HUES6 (cell line): ENCODE results near the gene DLG1.
"Not testable (repeated sequence)": the region's sequence is repeated elsewhere in the genome, so short reads cannot be mapped to it uniquely, and the experiment has no call there.

Source experiments
- H3K27ac ChIP-seq: 2 replicates; pipeline ENCODE4 v1.7.0; 2013; ENCODE audit warnings: low read depth, mild to moderate bottlenecking, low read length, inconsistent platforms
- H3K27me3 ChIP-seq: 2 replicates; pipeline ENCODE4 v1.6.1; 2013; ENCODE audit warnings: low read length; ENCODE audit not compliant: control insufficient read depth, insufficient read depth
- H3K36me3 ChIP-seq: 2 replicates; pipeline ENCODE4 v1.6.1; 2013; ENCODE audit warnings: low read length; ENCODE audit not compliant: control insufficient read depth, insufficient read depth
- H3K4me1 ChIP-seq: 2 replicates; pipeline ENCODE4 v1.6.1; 2013; ENCODE audit warnings: low read length; ENCODE audit not compliant: control insufficient read depth, insufficient read depth
- H3K4me3 ChIP-seq: 2 replicates; pipeline ENCODE4 v1.5.1; 2013; ENCODE audit warnings: low read depth, low read length
- H3K9ac ChIP-seq: one replicate; pipeline ENCODE4 v1.6.1; 2013; ENCODE audit warnings: mild to moderate bottlenecking, low read length
- H3K9me3 ChIP-seq: 2 replicates; pipeline ENCODE4 v1.6.1; 2013; ENCODE audit warnings: low read depth, low read length; ENCODE audit not compliant: control insufficient read depth, insufficient read depth

The DLG1 gene

GRCh38 chr3:197196192-197196591 is 102.2 kb downstream of the DLG1 start:
- Histone ChIP-seq H3K36me3 (peaks cover 5% of the 10 kb centered on the region; the same call in 1 of the 2 replicates), H3K4me3 (no peak overlapping the region), H3K4me1 (no peaks in the 10 kb centered on the region), H3K9me3 (no peaks in the 10 kb centered on the region), H3K27me3 (no peaks in the 10 kb centered on the region), H3K27ac (no peak overlapping the region), H3K9ac (no peak overlapping the region)

GRCh38 chr3:197195326-197195725 is 103.1 kb downstream of the DLG1 start:
- Histone ChIP-seq H3K27me3 (no peaks in the 10 kb centered on the region), H3K9me3 (no peaks in the 10 kb centered on the region), H3K36me3 (peaks cover 5% of the 10 kb centered on the region; the same call in 1 of the 2 replicates), H3K27ac (no peak overlapping the region), H3K4me1 (no peaks in the 10 kb centered on the region), H3K9ac (no peak overlapping the region), H3K4me3 (no peak overlapping the region)

- H3K36me3 ChIP-seq, H3K9me3 ChIP-seq, H3K27ac ChIP-seq, H3K27me3 ChIP-seq, H3K9ac ChIP-seq, H3K4me1 ChIP-seq, H3K4me3 ChIP-seq: not testable (repeated sequence)
Observed at GRCh38 chr3:197193759-197194158, 104.7 kb downstream of the DLG1 start.

GRCh38 chr3:197191897-197192296 is 106.5 kb downstream of the DLG1 start:
- Histone ChIP-seq H3K36me3 (peaks cover 5% of the 10 kb centered on the region; the same call in 1 of the 2 replicates), H3K27ac (no peak overlapping the region), H3K9me3 (no peaks in the 10 kb centered on the region), H3K4me1 (no peaks in the 10 kb centered on the region), H3K4me3 (no peak overlapping the region), H3K27me3 (no peaks in the 10 kb centered on the region), H3K9ac (no peak overlapping the region)

- Histone ChIP-seq H3K4me1 (no peaks in the 10 kb centered on the region), H3K27ac (no peak overlapping the region), H3K36me3 (peaks cover 5% of the 10 kb centered on the region; the same call in 1 of the 2 replicates), H3K9me3 (no peaks in the 10 kb centered on the region), H3K27me3 (no peaks in the 10 kb centered on the region), H3K4me3 (no peak overlapping the region), H3K9ac (no peak overlapping the region)
Observed at GRCh38 chr3:197189623-197190022, 108.8 kb downstream of the DLG1 start.

GRCh38 chr3:197188963-197189362 is 109.4 kb downstream of the DLG1 start:
- no peaks in the 10 kb centered on the region for H3K27me3 ChIP-seq
- H3K4me3 ChIP-seq: no peak overlapping the region
- H3K36me3 ChIP-seq: peaks cover 3% of the 10 kb centered on the region; the same call in 1 of the 2 replicates
- no peaks in the 10 kb centered on the region; the same call in 1 of the 2 replicates for H3K4me1 ChIP-seq
- H3K27ac ChIP-seq: no peak overlapping the region
- H3K9ac ChIP-seq: no peak overlapping the region
- no peaks in the 10 kb centered on the region for H3K9me3 ChIP-seq

- Histone ChIP-seq H3K9me3 (no peaks in the 10 kb centered on the region), H3K27ac (no peak overlapping the region), H3K4me3 (no peak overlapping the region), H3K36me3 (no peaks in the 10 kb centered on the region), H3K4me1 (no peaks in the 10 kb centered on the region; the same call in 1 of the 2 replicates), H3K9ac (no peak overlapping the region), H3K27me3 (no peaks in the 10 kb centered on the region)
Observed at GRCh38 chr3:197186887-197187588, 111.4 kb downstream of the DLG1 start.

- no peaks in the 10 kb centered on the region for H3K9me3 ChIP-seq
- H3K4me3 ChIP-seq: no peak overlapping the region
- H3K4me1 ChIP-seq: no peaks in the 10 kb centered on the region; the same call in 1 of the 2 replicates
- no peak overlapping the region for H3K9ac ChIP-seq
- H3K36me3 ChIP-seq: no peaks in the 10 kb centered on the region
- H3K27ac ChIP-seq: no peak overlapping the region
- no peaks in the 10 kb centered on the region for H3K27me3 ChIP-seq
Observed at GRCh38 chr3:197183582-197183981, 114.8 kb downstream of the DLG1 start.

GRCh38 chr3:197181741-197182140 is 116.7 kb downstream of the DLG1 start:
- Histone ChIP-seq H3K9me3 (no peaks in the 10 kb centered on the region), H3K9ac (no peak overlapping the region), H3K4me3 (no peak overlapping the region), H3K27ac (no peak overlapping the region), H3K4me1 (no peaks in the 10 kb centered on the region; the same call in 1 of the 2 replicates), H3K36me3 (no peaks in the 10 kb centered on the region), H3K27me3 (no peaks in the 10 kb centered on the region)

- H3K9ac ChIP-seq: no peak overlapping the region
- H3K9me3 ChIP-seq: no peaks in the 10 kb centered on the region
- no peak overlapping the region for H3K27ac ChIP-seq
- H3K27me3 ChIP-seq: no peaks in the 10 kb centered on the region
- H3K4me3 ChIP-seq: no peak overlapping the region
- no peaks in the 10 kb centered on the region for H3K36me3 ChIP-seq
- peaks cover 20% of the 10 kb centered on the region for H3K4me1 ChIP-seq
Observed at GRCh38 chr3:197178998-197179397, 119.4 kb downstream of the DLG1 start.

GRCh38 chr3:197175503-197175902 is 122.9 kb downstream of the DLG1 start:
- Histone ChIP-seq H3K9ac (no peak overlapping the region), H3K4me1 (peaks cover 20% of the 10 kb centered on the region), H3K4me3 (no peak overlapping the region), H3K27me3 (no peaks in the 10 kb centered on the region), H3K9me3 (no peaks in the 10 kb centered on the region), H3K27ac (no peak overlapping the region), H3K36me3 (no peaks in the 10 kb centered on the region)
